NCI-H2196 (cell line): ENCODE data around the gene SETDB2.

ENCODE experiments used
- DNase-seq: peaks from one replicate; lab custom pipeline; 2025; ENCODE audit not compliant: unreplicated experiment; lab: John Stamatoyannopoulos, UW

The SETDB2 gene, protein sequence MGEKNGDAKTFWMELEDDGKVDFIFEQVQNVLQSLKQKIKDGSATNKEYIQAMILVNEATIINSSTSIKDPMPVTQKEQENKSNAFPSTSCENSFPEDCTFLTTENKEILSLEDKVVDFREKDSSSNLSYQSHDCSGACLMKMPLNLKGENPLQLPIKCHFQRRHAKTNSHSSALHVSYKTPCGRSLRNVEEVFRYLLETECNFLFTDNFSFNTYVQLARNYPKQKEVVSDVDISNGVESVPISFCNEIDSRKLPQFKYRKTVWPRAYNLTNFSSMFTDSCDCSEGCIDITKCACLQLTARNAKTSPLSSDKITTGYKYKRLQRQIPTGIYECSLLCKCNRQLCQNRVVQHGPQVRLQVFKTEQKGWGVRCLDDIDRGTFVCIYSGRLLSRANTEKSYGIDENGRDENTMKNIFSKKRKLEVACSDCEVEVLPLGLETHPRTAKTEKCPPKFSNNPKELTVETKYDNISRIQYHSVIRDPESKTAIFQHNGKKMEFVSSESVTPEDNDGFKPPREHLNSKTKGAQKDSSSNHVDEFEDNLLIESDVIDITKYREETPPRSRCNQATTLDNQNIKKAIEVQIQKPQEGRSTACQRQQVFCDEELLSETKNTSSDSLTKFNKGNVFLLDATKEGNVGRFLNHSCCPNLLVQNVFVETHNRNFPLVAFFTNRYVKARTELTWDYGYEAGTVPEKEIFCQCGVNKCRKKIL

DNA sequence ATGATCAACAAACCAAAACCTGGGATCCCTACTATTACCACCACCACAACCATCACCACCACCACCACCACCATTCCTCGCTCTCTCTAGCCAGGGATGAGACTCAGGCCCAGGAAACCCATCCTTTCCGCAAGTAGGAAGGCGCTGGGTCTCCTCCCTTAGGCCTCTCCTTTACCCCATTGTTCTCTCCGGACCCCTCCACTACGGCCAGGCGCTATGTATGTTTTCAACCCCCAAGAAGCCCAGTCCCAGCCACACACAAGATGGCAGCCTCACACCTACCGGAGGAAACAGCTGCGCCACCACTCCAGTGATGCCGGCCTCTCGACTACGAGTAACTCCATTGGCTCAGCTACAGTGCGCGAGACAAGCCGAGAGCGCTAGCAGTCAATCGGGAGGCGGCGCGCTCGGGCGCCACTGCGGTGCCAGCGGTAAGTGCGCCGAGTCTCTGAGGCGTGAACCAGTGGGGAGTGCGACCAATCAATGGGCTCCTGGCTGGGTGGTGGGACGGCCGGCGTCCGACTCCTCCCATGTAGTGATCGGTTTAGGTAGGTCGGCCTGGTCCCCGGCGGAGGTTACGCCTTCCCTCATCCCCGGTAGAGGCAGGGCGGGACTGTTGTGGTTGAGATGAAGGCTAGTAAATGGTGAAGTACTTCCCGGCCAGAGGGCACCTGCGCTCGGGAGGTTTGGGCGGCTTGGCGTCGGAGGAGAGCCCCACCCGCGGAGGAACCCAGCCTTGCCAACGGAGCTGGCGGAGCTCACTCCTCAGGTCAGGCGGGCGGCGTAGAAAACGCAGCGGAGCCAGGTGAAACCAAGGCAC, at the start of gene SETDB2, which contains the start of gene CAB39L:
TSS of gene SETDB2 (plus strand) at position 571 of the 820 bp plus-strand sequence. CDS start 7,620 bp downstream, outside the sequence.
TSS of gene CAB39L (minus strand) at position 361 of the 820 bp plus-strand sequence. CDS start 61,154 bp downstream, outside the sequence.
- peak; percentile 90 for DNase-seq

DNA sequence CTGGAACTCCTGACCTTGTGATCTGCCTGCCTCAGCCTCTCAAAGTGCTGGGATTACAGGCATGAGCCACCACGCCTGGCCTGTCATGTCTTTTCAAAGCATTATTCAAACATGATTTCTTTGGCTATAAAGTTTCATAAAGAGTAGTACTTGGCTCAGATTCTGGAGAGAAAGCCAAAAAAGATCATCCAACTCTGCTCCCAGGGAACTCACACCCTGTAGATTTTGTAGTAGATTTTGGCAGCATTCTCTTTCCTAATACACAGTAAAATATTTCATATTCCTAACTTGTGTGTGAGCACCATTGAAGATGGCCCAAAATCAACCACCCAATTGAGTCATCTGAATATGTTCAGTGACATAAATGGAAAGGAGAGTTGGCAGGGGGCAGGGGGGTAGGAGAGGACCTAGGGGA, 48.6 kb upstream of the SETDB2 start:
- DNase-seq: no peak

DNA sequence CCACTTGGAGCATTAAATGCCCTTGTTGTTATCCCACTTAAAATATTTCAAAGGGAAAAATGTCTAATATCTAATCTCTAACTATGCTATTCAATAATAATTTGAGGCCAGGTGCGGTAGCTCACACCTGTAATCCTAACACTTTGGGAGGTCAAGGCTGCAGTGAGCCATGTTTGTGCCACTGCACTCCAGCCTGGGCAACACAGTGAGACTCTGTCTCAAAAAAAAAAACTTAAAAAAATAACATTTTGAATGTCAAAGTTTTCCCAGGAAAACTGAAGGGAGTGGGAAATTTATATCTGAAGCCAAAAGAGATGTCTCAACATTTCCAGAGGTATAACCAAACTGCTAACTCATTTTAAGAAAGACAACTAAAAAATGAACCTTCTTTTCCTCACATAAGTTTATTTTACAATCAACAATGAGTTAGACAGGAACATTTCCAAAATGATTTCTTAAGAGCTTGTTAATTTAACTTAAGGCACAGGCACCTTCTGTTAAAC, 48.1 kb upstream of the SETDB2 start:
- no peak for DNase-seq

DNA sequence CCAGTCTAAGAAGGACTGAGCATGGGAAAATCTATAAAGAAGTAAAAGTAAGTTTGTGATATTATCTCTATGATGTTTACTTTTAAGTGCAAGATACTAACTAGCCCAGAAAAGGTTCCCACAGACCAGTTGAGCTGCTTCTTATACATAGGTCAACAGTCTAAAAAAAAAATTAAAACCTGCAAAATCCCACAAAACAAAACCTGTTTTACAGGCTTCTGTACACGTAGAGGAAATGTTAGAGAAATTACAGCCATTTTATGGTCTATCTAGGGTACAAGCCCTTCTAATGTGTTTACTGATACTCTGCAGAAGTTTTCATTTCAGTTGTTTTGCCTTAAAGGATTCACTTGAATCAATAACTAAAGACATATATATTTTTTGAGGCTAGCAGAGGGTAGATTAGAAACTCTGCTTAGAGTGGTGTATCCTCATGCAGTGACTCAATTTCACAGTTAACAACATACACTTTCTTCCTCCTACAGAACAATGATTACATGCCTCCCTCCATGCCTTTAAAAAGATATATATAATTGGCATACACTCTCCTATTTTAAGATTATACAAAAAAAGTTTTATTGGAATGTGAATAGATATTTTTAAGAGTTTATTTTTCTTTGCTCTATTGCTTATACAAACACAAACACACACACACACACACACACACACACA, 44.1 kb upstream of the SETDB2 start:
- DNase-seq: no peak

DNA sequence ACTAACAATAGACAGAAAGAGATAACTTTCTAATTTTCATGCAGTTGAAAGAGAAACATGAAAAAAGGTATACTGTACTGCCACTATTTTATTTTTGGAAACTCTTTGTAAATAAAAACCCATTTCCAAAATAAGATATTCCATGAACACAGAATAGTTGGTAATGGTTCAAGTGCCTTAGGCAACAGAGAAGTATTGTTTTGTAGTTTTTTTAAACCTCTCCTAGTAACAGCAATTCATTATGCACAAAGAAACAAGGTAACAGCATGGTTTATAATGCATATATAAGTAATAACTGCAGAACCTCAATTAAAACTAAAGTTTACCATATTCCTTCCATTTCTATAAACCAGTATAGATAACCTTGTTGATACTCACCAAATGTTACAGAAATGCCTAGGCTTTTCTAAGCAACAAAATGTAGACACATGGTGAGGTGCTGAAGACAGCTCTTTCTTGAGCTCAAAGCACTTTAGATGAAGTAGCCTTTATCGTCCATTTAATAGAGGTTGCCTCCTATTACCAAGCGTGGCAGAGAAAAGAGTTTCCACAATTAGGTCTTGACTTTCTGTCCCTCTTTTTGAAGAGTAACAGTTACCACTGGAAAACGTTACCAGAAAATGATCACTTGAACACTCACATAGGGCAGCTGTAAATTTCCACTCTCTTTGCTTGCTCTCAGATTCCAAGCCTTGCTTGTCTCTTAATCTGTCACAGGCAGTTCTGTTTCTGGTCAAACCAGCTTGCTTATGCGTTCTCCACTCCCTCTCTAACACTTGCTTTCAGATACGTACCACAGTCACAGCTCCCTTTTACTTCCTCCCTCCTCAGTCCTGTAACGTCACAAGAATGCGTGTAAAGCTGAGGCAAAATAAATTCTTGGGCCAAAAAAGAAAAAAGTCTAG, 43.1 kb upstream of the SETDB2 start:
- no peak for DNase-seq

DNA sequence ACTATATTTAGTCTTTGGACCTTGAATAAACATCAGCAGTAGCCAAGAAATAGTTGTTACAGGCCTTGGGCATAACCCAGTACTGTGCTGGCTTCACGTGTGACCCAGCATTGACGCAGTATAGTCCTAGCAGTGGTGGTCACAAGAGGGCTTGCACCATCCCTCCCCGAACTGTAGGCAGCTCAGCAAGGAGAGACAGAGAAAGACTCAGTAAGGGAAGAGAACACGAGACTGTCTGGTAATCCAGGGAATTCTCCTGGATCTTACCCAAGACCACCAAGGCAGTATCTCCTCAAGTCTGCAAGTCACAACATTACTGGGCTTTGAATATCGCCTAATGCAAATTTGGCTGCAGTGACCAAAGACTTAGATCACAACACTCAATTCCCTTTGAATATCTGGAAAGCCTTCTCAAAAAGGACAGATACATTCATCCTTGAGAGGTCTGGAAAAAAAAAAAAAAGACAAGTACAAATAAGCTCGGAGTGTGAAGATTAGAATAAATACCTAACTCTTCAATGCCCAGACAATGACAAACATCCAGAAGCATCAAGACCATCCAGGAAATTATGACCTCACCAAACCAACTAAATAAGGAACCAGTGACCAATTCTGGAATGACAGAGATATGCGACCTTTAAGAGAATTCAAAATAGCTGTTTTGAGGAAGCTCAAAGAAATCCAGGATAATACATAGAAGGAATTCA, 39.9 kb upstream of the SETDB2 start:
- no peak for DNase-seq

DNA sequence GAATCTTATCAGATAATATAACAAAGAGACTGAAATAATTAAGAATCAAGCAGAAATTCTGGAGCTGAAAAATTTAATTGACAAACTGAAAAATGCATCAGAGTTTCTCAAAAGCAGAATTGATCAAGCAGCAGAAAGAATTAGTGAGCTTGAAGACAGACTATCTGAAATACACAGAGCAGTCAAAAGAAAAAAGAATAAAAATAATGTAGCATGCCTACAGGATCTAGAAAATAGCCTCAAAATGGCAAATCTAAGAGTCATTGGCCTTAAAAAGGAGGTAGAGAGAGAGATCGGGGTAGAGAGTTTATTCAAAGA, 39.4 kb upstream of the SETDB2 start:
- no peak for DNase-seq

DNA sequence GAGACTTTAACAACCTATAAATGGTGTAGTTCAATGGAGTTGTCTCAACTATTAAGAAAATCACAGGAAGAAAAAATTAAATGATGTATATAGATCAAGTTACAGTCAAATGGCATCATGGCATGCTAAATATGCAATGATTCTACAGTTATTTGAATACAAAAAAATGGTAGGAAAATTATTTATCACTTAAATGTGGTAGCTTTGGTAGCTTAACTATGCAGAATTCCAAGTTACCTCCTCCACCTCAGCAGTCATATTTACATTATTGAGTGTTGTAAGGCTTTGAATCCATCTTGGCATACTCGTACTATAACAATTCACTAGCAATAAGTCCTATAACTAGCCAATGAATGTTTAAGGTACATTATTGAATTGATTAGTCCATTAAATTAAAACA, 37.0 kb upstream of the SETDB2 start:
- no peak for DNase-seq

DNA sequence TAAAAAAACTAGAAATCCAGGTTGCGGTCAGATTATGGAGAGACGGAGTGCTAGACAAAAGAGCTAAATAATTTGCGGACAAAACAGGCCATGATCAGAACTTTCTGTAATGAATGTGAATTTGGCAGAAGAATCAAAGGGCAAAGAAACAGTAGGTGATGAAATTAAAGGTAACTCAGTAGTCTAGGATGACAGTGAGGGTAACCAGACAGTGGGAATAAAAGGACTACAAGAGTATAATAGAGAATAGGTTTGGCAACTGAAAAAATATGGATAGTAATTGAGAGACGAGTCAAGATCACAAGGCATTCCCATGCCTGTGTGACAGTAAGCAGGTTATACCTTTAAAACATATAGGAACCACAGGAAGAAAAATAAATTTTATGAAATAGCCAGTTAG, 36.1 kb upstream of the SETDB2 start:
- DNase-seq: no peak

DNA sequence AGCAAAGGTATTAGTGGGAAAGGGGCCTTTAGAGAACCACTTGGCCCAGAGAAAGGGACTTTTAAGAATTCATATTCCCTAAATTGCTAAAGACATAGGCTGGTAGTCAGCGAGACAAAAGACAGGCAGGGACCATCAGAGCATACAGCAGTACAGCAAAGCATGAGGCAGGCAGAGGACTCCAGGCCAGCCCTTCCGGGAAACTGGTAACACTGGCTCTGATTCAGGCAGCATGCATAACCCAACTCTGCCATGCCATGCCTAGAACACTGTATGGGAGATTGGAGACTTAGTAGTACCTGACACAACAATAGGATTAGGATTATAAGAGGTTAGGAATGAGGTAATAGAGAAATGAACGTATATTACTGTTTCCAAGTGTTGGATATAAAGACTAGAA, 35.1 kb upstream of the SETDB2 start:
- no peak for DNase-seq

DNA sequence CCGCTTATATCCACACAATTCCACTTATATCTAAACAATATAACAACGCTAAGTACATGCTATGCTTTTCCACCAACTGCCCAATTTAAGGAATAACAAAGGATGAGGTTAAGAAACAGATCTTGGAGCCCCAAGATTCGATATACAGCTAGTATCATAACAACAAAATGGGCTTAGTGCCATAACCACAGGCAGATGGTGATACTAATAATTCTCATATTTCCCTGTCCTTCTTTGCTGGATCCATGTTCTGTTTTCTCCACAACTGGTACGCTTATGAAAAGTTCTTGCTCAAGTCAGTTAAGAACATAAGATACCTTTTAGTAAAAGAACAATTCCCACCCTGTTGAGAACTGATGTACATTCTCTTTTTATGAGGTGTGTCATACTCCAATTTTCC, 34.1 kb upstream of the SETDB2 start:
- DNase-seq: no peak

DNA sequence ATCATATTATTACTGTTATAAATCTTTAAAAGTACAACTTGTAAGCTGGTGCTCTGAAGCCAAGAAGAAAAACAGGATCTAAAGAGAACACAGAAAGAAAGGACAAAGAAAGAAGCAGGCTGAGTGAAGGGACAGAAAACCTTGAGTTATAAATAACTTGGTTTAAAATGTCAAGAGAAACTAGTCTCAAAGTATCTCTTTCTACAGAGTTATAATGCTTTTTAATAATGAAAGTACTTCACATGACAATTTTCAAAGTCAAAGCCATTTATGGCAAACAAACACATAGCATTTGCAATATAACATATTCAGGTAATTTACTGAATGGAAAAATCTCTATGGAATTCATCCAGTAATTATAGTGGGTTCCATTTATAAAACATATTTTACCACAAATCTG, 33.6 kb upstream of the SETDB2 start:
- DNase-seq: no peak

DNA sequence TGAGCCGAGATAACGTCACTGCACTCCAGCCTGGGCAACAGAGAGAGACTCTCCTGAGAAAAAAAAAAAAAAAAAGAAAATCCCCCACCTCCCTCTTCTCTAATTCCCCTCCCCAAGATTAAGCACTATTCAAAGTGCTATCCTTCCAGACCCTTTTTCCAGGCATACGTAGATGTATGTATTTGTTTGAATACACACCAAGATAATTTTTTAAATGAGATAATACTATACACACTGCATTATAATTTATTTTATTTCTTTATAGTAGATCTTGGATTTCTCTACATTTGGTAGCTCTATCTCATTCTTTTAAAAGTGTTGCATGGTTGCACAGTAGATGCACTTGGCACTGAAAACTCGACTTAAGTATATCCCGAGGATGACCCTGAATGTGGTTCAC, 32.7 kb upstream of the SETDB2 start:
- DNase-seq: no peak

DNA sequence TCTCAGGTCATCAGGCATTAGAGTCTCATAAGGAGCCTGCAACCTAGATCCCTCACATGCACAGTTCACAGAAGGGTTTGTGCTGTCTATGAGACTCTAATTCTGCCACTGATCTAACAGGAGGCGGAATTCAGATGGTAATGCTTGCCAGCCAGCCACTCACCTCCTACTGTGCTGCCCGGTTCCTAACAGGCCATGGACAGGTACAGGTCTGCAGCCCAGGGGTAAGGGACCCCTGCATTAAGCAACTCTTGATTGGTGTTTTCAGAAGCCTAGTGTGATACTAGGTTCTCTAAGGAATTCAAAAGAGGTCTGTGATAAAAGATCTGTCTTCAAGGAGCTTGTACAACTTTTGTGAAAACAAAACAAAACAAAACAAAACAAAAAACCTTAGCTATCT, 31.3 kb upstream of the SETDB2 start:
- DNase-seq: no peak

DNA sequence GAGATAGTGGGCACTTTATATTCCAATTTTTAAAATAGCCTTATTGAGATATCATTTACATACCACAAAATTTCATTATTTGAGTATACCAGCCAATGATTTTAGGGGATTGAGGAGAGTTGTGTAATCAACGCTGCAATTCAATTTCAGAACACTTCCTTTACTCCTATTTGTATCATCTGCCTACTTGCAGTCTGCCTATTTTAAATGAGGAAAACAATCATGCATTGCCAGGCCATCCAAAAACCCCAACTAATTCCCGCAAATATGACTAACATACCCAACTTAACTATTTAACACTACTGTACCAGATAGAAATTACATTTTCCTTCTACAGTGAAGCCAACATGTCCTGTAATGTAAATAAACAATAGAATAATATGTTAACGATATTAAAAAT, 26.9 kb upstream of the SETDB2 start:
- no peak for DNase-seq

DNA sequence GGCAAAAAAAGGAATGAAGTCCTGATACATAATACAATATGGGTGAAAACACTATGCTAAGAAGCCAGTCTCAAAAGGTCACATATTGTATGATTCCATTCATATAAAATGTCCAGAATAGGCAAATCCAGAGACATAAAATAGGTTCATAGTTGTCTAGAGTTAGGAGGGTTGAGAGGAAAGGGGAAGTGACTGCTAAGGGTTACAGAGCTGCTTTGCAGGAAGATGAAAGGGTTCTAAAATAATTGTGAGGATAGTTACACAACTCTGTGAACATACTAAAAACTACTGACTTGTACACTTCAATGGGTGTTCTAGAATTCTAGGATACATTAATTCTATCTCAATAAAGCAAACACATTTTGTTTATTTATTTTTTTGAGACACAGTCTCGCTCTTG, 25.9 kb upstream of the SETDB2 start:
- no peak for DNase-seq

DNA sequence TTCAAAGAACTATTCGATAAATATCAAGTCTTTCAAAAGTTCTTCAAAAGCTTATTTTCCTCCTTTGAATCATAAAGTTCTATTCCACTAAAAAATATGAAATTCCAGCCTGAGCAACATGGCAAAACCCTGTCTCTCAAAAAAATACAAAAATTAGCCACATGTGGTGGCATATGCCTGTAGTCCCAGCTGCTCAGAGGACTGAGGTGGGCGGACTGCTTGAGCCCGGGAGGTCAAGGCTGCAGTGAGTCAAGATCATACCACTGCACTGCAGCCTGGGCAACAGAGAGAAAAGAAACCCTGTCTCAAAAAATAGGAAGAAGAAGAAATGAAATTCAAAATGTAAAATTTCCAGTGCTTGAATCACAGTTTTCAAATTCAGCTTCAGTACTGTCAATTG, 24.8 kb upstream of the SETDB2 start:
- no peak for DNase-seq

DNA sequence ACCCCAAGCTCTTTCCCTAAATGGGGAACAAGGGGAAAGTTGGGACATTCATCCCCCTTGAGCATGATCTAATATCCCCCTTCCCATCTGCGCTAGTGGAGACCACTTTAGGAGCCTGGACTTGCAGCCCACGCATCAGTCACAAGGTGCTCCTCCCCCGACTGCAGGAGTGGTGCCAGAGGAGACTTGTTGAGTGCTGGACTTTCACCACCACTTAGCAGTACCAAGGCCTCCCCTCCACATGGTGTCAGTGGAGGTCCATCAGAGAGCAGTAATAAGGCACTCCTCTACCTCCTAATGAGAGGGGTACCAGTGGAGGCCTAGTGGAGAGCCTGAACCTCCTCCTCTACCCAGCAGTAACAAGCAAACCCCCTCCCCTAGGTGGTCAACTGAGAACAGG, 22.7 kb upstream of the SETDB2 start:
- DNase-seq: no peak

DNA sequence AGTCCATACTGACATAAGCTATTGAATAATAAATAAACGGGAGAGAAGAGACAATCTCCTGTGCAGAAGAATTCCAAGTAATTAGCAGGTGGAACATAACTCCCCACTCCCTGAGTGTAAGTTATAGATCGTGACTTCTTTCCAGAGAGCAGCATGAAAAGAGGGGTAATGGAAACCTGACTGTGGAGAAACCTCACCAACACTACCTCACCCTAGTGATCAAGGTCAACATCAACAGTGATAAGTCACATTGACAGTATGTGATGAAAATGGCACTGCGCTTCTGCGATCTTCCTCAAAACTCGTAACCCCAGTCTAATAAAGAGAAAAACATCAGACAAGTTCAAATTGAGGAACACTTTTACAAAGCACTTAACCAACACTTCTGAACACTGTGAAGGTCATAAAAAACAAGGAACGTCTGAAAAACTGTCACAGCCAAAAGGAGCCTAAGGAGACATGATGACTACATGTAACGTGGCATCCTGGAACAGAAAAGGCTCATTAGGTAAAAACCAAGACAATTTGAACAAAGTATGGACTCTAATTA, 20.0 kb upstream of the SETDB2 start:
- no peak for DNase-seq
